HUES64 (cell line): Measurements from ENCODE around the gene BEST2.

Experiments
- H3K27ac ChIP-seq: 2 replicates; pipeline ENCODE4 v1.7.0; 2013; ENCODE audit warnings: low read depth, low read length, inconsistent platforms
- H3K27me3 ChIP-seq: 2 replicates; pipeline ENCODE4 v1.6.1; 2013; ENCODE audit warnings: mild to moderate bottlenecking, low read length; ENCODE audit not compliant: insufficient read depth
- H3K36me3 ChIP-seq: 2 replicates; pipeline ENCODE4 v1.6.1; 2013; ENCODE audit warnings: mild to moderate bottlenecking, low read length; ENCODE audit not compliant: insufficient read depth
- H3K4me1 ChIP-seq: 2 replicates; pipeline ENCODE4 v1.6.1; 2013; ENCODE audit warnings: mild to moderate bottlenecking, low read length, moderate library complexity; ENCODE audit not compliant: insufficient read depth
- H3K4me3 ChIP-seq: 2 replicates; pipeline ENCODE4 v1.5.1; 2013; ENCODE audit warnings: mild to moderate bottlenecking, low read length, moderate library complexity
- H3K9ac ChIP-seq: 2 replicates; pipeline ENCODE4 v1.6.1; 2013; ENCODE audit warnings: mild to moderate bottlenecking, low read depth, low read length
- H3K9me3 ChIP-seq: 2 replicates; pipeline ENCODE4 v1.6.1; 2013; ENCODE audit warnings: low read depth, low read length; ENCODE audit not compliant: insufficient read depth
- WGBS: fragments of 150-250, 120-280 bp; methylation state at CpG from one replicate; pipeline ENCODE4 v1.1.7; 2013; ENCODE audit warnings: missing lambda C conversion rate; 5-methylcytosine and 5-hydroxymethylcytosine counted together

BEST2 gene

DNA sequence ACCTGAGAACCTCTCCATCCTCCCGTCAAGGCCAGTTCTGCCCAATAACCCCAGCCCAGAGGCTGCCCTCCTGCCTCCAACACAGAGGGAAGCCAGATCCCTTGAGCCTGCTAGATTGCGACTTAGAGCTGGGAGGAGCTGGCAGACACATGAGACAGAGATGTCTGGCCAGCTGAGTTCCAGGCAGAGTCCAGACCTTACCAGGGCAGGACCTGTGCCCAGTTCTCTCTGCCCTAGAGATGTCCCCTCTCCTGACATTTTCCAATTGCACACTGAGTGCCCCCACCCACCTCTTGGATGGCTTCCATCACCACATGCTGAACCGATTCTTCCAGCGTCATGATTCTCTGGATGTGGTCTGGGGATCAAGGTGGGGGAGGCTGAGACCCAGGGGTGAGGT is 20.7 kb downstream of the BEST2 start:
- no peaks in the 10 kb centered on the region for H3K27me3 ChIP-seq
- H3K36me3 ChIP-seq, result peaks cover 9% of the 10 kb centered on the region
- H3K4me3 ChIP-seq, result no peak overlapping the region
- peaks cover 3% of the 10 kb centered on the region for H3K4me1 ChIP-seq
- H3K27ac ChIP-seq, result no peak overlapping the region
- 88% methylated on average over 4 of the region's 4 CpGs for WGBS
- no peaks in the 10 kb centered on the region for H3K9me3 ChIP-seq
- H3K9ac ChIP-seq, result no peak overlapping the region

DNA sequence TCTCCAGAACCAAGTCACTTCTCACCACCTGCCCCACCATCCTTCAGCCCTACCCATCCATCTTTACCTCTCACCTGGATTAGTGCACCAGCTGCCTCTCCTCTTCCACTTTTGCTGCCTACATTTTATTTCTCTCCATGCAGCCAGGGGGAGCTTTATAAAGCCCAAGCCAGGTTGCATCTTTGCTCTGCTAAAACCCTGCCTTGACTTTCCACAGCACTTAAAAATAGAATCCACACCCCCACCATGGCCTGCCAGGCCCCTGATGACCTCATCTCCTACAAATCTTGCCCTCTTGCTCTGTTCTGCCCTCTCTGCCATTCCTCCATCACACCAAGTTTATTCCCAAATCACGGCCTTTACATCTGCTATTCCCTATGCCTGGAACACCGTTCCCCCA is 22.0 kb downstream of the BEST2 start:
- no peaks in the 10 kb centered on the region for H3K9me3 ChIP-seq
- no peaks in the 10 kb centered on the region for H3K27me3 ChIP-seq
- H3K36me3 ChIP-seq, result peaks cover 4% of the 10 kb centered on the region; the same call in 1 of the 2 replicates
- no peak overlapping the region for H3K4me3 ChIP-seq
- no peak overlapping the region for H3K9ac ChIP-seq
- peaks cover 6% of the 10 kb centered on the region for H3K4me1 ChIP-seq
- H3K27ac ChIP-seq, result no peak overlapping the region
- WGBS, result 91% methylated on average over 2 of the region's 2 CpGs

DNA sequence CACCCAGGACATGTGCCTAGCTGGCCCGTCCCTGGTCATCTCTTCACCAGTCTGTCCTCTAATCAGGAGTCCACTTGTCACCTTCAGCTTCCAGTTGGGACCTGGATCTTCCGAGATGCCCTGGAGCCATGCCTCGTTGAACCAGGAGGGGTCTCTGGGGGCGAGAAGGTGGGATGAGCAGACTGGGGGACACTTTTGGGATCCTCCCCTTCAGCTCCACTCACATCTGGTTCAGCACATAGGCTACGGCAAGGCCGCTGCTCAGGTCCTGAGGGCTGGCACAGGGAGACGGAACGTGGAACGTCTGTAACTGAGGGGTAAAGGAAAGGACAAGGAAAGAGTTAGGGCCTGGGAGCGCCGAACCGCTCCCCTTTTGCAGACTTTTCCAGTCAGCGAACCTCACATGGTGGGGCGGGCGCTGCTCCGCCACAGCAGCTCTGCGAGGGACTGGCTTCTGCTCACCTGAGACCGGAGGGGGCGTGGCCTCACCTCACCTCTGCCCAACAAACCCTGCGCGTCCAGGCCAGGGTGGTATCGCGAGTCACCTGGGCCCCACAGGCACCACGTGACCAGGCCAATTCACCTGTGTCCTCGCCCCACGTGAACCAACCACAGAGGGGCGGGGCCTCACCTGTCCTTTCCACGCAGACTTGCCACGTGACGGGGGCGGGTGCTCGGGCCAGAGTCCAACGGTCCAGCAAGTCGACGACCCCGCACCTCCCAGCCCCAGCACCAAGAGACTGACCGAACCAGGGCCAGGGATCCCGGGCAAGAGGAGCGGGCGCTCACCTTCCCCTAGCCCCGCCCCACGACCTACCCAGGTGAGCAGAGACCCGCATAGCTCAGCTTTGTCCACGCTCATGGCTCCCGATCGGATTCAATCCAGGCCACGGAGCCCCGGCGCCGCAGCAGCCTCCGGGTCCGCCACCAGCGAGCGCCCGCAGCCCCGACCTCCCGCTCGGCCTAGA is 23.3 kb downstream of the BEST2 start, which contains the start of gene HOOK2:
TSS of gene HOOK2 (minus strand) at position 965 of the 968 bp plus-strand sequence. CDS start at position 862, 103 bp downstream.
- H3K4me3 ChIP-seq, result peak within 1 kb of the TSS; percentile 75
- peak within 1 kb of the TSS; percentile 78 for H3K27ac ChIP-seq
- H3K9ac ChIP-seq, result peak within 1 kb of the TSS; percentile 79
- no peaks in the 10 kb centered on the region for H3K27me3 ChIP-seq
- H3K9me3 ChIP-seq, result no peaks in the 10 kb centered on the region
- peaks cover 12% of the 10 kb centered on the region for H3K4me1 ChIP-seq
- WGBS, result 20% methylated on average over 58 of the region's 58 CpGs
- peaks cover 4% of the 10 kb centered on the region; the same call in 1 of the 2 replicates for H3K36me3 ChIP-seq

GRCh38 chr19:12777217-12778016 is 25.8 kb downstream of the BEST2 start:
- Histone ChIP-seq H3K9me3 (no peaks in the 10 kb centered on the region), H3K4me1 (peaks cover 12% of the 10 kb centered on the region), H3K9ac (no peak overlapping the region), H3K36me3 (0 out of 2 replicates have a peak, but pooled peaks cover 4% of the 10 kb centered on the region), H3K4me3 (peak overlapping the region; percentile 65), H3K27me3 (no peaks in the 10 kb centered on the region), H3K27ac (no peak overlapping the region)
- WGBS, result 14% methylated on average over 42 of the region's 43 CpGs

DNA sequence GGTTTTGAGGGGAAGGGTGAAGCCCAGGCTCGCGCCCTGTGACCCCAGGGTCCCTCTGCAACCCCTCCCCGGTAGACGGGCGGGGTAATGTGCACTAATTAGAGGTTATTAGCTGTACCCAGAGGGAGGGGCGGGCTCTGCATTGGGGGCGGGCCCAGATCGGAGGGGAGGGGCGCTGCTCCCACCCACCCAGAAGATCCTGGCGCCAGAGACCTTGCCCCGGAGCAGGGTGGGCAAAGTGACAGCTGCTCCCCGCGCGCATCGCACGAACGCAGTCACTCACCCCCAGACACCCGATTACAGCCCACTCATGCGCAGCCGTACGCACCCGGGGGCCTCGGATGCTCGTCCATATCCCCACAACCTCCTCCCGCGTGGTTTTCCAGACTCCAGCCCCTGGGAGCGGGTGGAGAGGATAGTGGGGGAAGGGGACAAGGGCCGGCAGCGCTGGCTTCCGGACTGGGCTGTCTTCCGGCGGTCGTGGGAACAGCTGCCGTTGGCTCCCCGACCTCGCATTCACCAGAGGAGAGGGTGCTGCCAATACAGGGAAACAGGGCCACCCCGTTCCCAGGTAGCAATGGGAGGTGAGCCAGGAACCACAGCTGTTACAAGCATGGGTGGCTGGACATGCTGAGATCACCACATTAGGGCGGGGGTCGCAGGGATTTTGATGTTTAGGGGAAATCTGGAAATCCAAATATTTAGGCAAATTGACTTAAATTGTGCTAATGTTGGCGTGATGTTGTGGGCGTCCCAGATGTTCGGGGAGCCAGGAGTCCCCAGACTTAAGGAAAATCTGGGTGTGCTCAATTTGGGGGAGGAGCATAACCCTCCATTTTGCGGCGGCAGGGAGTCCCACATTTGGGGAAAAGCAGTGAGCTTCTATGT is 26.7 kb downstream of the BEST2 start:
- WGBS, result 3% methylated on average over 42 of the region's 44 CpGs
- Histone ChIP-seq H3K4me1 (peaks cover 12% of the 10 kb centered on the region), H3K9me3 (no peaks in the 10 kb centered on the region), H3K36me3 (0 out of 2 replicates have a peak, but pooled peaks cover 4% of the 10 kb centered on the region), H3K27me3 (no peaks in the 10 kb centered on the region), H3K9ac (peak overlapping the region; percentile 37; the same call in 1 of the 2 replicates), H3K27ac (peak overlapping the region; percentile 71; the same call in 1 of the 2 replicates), H3K4me3 (peak overlapping the region; percentile 65)

GRCh38 chr19:12778905-12779161 is 27.2 kb downstream of the BEST2 start:
- H3K9me3 ChIP-seq, result no peaks in the 10 kb centered on the region
- no peaks in the 10 kb centered on the region for H3K27me3 ChIP-seq
- 25% methylated on average over 6 of the region's 6 CpGs for WGBS
- peak overlapping the region; percentile 71; the same call in 1 of the 2 replicates for H3K27ac ChIP-seq
- H3K4me1 ChIP-seq, result peaks cover 16% of the 10 kb centered on the region
- peak overlapping the region; percentile 37; the same call in 1 of the 2 replicates for H3K9ac ChIP-seq
- peak overlapping the region; percentile 65 for H3K4me3 ChIP-seq
- 0 out of 2 replicates have a peak, but pooled peaks cover 4% of the 10 kb centered on the region for H3K36me3 ChIP-seq

DNA sequence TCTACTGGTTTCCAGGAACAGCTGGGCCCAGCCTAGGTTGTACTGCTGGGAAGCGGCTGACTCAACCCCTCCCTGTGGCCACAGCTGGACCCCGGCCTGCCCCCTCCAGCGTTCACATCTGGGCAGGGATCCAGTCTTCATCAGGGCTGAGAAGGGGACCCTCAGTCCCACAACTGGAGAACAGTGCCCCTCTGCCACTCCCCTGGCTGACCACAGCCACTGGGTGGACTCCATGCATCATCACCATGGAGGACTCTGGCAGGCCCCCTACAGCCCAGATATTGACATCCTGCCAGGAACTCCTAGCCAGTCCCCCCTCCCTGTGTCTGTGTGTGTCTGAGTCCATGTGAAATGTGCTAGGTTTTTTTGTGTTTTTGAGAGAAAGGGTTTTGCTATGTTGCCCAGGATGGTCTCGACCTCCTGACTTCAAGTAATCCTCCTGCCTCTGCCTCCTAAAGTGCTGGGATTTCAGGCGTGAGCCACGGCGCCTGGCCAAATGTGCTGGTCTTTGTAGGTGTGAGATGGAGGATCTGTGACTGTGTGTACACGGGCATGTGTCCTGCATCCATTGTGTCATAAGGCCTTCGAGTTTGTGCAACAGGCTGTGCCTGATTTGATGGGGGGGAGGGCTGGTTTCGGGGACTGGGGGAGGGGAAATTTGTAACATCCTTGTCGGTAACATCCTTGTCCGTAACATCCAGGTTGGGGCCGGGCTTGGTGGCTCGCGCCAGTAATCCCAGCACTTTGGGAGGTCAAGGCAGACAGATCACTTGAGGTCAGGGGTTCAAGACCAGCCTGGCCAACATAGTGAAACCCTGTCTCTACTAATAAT is 27.8 kb downstream of the BEST2 start:
- H3K4me1 ChIP-seq, result peaks cover 20% of the 10 kb centered on the region
- 0 out of 2 replicates have a peak, but pooled peaks cover 1% of the 10 kb centered on the region for H3K36me3 ChIP-seq
- H3K4me3 ChIP-seq, result peak overlapping the region; percentile 65
- H3K9ac ChIP-seq, result peak overlapping the region; percentile 37; the same call in 1 of the 2 replicates
- H3K27ac ChIP-seq, result peak overlapping the region; percentile 71; the same call in 1 of the 2 replicates
- H3K9me3 ChIP-seq, result no peaks in the 10 kb centered on the region
- H3K27me3 ChIP-seq, result no peaks in the 10 kb centered on the region
- 74% methylated on average over 15 of the region's 15 CpGs for WGBS

DNA sequence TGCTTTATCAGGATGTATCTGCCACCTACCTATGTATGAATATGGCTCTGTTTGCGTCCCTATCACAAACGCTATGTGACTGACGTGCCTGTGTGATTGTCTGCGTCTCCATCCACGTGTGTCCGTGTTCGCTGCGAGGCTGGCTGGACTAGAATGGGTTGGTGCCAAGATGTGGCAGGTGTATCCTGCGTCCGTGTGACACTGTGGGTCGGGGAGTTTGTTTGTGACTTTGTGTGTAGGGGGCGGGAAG is 30.5 kb downstream of the BEST2 start:
- WGBS, result 62% methylated on average over 12 of the region's 12 CpGs
- H3K4me1 ChIP-seq, result peaks cover 24% of the 10 kb centered on the region
- H3K27ac ChIP-seq, result no peak overlapping the region
- no peaks in the 10 kb centered on the region for H3K27me3 ChIP-seq
- H3K4me3 ChIP-seq, result peak overlapping the region; percentile 54
- no peak overlapping the region for H3K9ac ChIP-seq
- H3K36me3 ChIP-seq, result no peaks in the 10 kb centered on the region
- no peaks in the 10 kb centered on the region for H3K9me3 ChIP-seq

- Histone ChIP-seq H3K9ac (peak overlapping the region; percentile 66), H3K36me3 (no peaks in the 10 kb centered on the region), H3K4me1 (peaks cover 24% of the 10 kb centered on the region), H3K9me3 (no peaks in the 10 kb centered on the region), H3K27me3 (no peaks in the 10 kb centered on the region), H3K27ac (peak overlapping the region; percentile 47; the same call in 1 of the 2 replicates), H3K4me3 (peak overlapping the region; percentile 54)
- WGBS, result 3% methylated on average over 88 of the region's 88 CpGs
Observed at GRCh38 chr19:12782424-12783290, 31.1 kb downstream of the BEST2 start.
